GM19467 (cell line): ENCODE results near the gene CAMSAP2.
"Not testable (repeated sequence)": the region's sequence is repeated elsewhere in the genome, so short reads cannot be mapped to it uniquely, and the experiment has no call there.

Experiments
- ATAC-seq: cut with Tn5 transposase; IDR thresholded peaks from one replicate; pipeline ENCODE4 v1.9.1; 2021; ENCODE audit warnings: mild to moderate bottlenecking, moderate library complexity; ENCODE audit not compliant: unreplicated experiment

CAMSAP2 gene

GRCh38 chr1:200738949-200739651 is 407 bp downstream of the CAMSAP2 start:
- ATAC-seq = peak; percentile 48

- no peak for ATAC-seq
Measured at GRCh38 chr1:200739702-200740570, 1.2 kb downstream of the CAMSAP2 start.

- ATAC-seq = no peak
Measured at GRCh38 chr1:200740571-200741208, 2.0 kb downstream of the CAMSAP2 start.

- no peak for ATAC-seq
Measured at GRCh38 chr1:200741551-200742207, 3.0 kb downstream of the CAMSAP2 start.

GRCh38 chr1:200744143-200744542 is 5.5 kb downstream of the CAMSAP2 start:
- ATAC-seq = no peak

- ATAC-seq = no peak
Measured at GRCh38 chr1:200749090-200749489, 10.4 kb downstream of the CAMSAP2 start.

- not testable (repeated sequence) for ATAC-seq
Measured at GRCh38 chr1:200750749-200751148, 12.1 kb downstream of the CAMSAP2 start.

GRCh38 chr1:200751717-200752116 is 13.0 kb downstream of the CAMSAP2 start:
- ATAC-seq = no peak

GRCh38 chr1:200753650-200754198 is 15.0 kb downstream of the CAMSAP2 start:
- no peak for ATAC-seq

GRCh38 chr1:200755456-200755855 is 16.8 kb downstream of the CAMSAP2 start:
- no peak for ATAC-seq

- no peak for ATAC-seq
Measured at GRCh38 chr1:200762089-200762488, 23.4 kb downstream of the CAMSAP2 start.

- no peak for ATAC-seq
Measured at GRCh38 chr1:200767321-200767720, 28.6 kb downstream of the CAMSAP2 start.

- ATAC-seq = no peak
Measured at GRCh38 chr1:200771625-200772555, 33.2 kb downstream of the CAMSAP2 start.

GRCh38 chr1:200774311-200774710 is 35.6 kb downstream of the CAMSAP2 start:
- ATAC-seq = no peak

- ATAC-seq = no peak
Measured at GRCh38 chr1:200774735-200775444, 36.2 kb downstream of the CAMSAP2 start.

- ATAC-seq = no peak
Measured at GRCh38 chr1:200775850-200776249, 37.2 kb downstream of the CAMSAP2 start.

- no peak for ATAC-seq
Measured at GRCh38 chr1:200776949-200777348, 38.3 kb downstream of the CAMSAP2 start.

- ATAC-seq = no peak
Measured at GRCh38 chr1:200778766-200779165, 40.1 kb downstream of the CAMSAP2 start.

- ATAC-seq = no peak
Measured at GRCh38 chr1:200779326-200779725, 40.6 kb downstream of the CAMSAP2 start.
